Neural cell (in vitro differentiated cells): ENCODE results near the gene ABAT. TPM values are rescaled to one million over a fixed set of nuclear protein-coding genes. Genes with fewer than 3 reads are reported as not detected.
"Not testable (repeated sequence)": the region's sequence is repeated elsewhere in the genome, so short reads cannot be mapped to it uniquely, and the experiment has no call there.

ENCODE experiments used
- H2AFZ ChIP-seq: fragments of 200-600, 300-800 bp; sonication (generic), shearing (Covaris generic); 2 replicates; pipeline ENCODE4 v1.6.0; 2014; ENCODE audit warnings: low read depth, mild to moderate bottlenecking, antibody characterized with exemption, low read length, moderate library complexity
- H3F3A ChIP-seq: fragments of 200-600 bp; shearing (Covaris generic); 2 replicates; pipeline ENCODE4 v1.6.1; 2016; ENCODE audit warnings: mild to moderate bottlenecking, moderate library complexity, mixed read lengths, antibody characterized with exemption, low read length; ENCODE audit not compliant: insufficient read depth, poor library complexity, severe bottlenecking
- H3K27ac ChIP-seq: fragments of 200-600, 300-800 bp; sonication (generic), shearing (Covaris generic); 2 replicates; pipeline ENCODE4 v1.5.1; 2014; ENCODE audit warnings: mild to moderate bottlenecking, low read length, moderate library complexity
- H3K27me3 ChIP-seq: fragments of 300-800, 200-600 bp; sonication (generic), shearing (Covaris generic); 2 replicates; pipeline ENCODE4 v1.6.0; 2014; ENCODE audit warnings: mild to moderate bottlenecking, low read depth, low read length, moderate library complexity; ENCODE audit not compliant: insufficient read depth
- H3K36me3 ChIP-seq: fragments of 300-800, 200-600 bp; sonication (generic), shearing (Covaris generic); 2 replicates; pipeline ENCODE4 v1.5.1; 2014; ENCODE audit warnings: mild to moderate bottlenecking, antibody characterized with exemption, low read length, moderate library complexity; ENCODE audit not compliant: insufficient read depth
- H3K4me2 ChIP-seq: fragments of 300-800, 200-600 bp; sonication (generic), shearing (Covaris generic); 2 replicates; pipeline ENCODE4 v1.6.0; 2014; ENCODE audit warnings: mild to moderate bottlenecking, low read length
- H3K4me3 ChIP-seq: fragments of 300-800, 200-600 bp; sonication (generic), shearing (Covaris generic); 2 replicates; pipeline ENCODE4 v1.5.1; 2014; ENCODE audit warnings: mild to moderate bottlenecking, low read length, moderate library complexity
- H3K79me2 ChIP-seq: fragments of 200-600 bp; shearing (Covaris generic); replicated peaks from 2 replicates; pipeline ENCODE4 v1.6.0; 2014; ENCODE audit warnings: mild to moderate bottlenecking, low read length, moderate library complexity; ENCODE audit not compliant: insufficient read depth
- H3K9ac ChIP-seq: fragments of 300-800, 200-600 bp; sonication (generic), shearing (Covaris generic); 2 replicates; pipeline ENCODE4 v1.6.1; 2016; ENCODE audit warnings: mild to moderate bottlenecking, low read length, mixed read lengths
- H3K9me2 ChIP-seq: fragments of 200-600 bp; shearing (Covaris generic); 2 replicates; pipeline ENCODE4 v1.6.1; 2016; ENCODE audit warnings: mild to moderate bottlenecking, low read length, mixed read lengths; ENCODE audit not compliant: insufficient read depth
- H3K9me3 ChIP-seq: fragments of 200-600, 300-800 bp; sonication (generic), shearing (Covaris generic); 2 replicates; pipeline ENCODE4 v1.6.1; 2016; ENCODE audit warnings: mild to moderate bottlenecking, mixed run types, low read length, moderate library complexity, mixed read lengths
- H4K20me1 ChIP-seq: fragments of 200-600 bp; shearing (Covaris generic); 2 replicates; pipeline ENCODE4 v1.6.1; 2016; ENCODE audit warnings: mild to moderate bottlenecking, mixed run types; ENCODE audit not compliant: insufficient read depth
- EP300 ChIP-seq: fragments of 450-650 bp; conservative IDR thresholded peaks from 2 replicates; pipeline ENCODE4 v1.6.1; 2014; ENCODE audit warnings: antibody characterized with exemption, mild to moderate bottlenecking, moderate library complexity; ENCODE audit not compliant: poor library complexity, severe bottlenecking
- EZH2 ChIP-seq: fragments of 200-600, 300-800 bp; shearing (Covaris generic), sonication (generic); IDR thresholded peaks from 2 replicates; pipeline ENCODE4 v1.6.1; 2014; ENCODE audit warnings: antibody characterized with exemption, low read length, borderline replicate concordance, mild to moderate bottlenecking; ENCODE audit not compliant: insufficient read depth, poor library complexity, severe bottlenecking
- MXI1 ChIP-seq: fragments of 450-650 bp; conservative IDR thresholded peaks from 2 replicates; pipeline ENCODE4 v1.6.1; 2014; ENCODE audit warnings: antibody characterized with exemption, mild to moderate bottlenecking; ENCODE audit not compliant: poor library complexity, severe bottlenecking
- POLR2AphosphoS5 ChIP-seq: IDR thresholded peaks from 2 replicates; pipeline ENCODE4 v1.6.1; 2012
- RAD21 ChIP-seq: fragments of 450-650 bp; conservative IDR thresholded peaks from 2 replicates; pipeline ENCODE4 v1.6.1; 2014; ENCODE audit warnings: antibody characterized with exemption, mild to moderate bottlenecking, moderate library complexity
- REST ChIP-seq: IDR thresholded peaks from 2 replicates; pipeline ENCODE4 v1.6.1; 2012; ENCODE audit warnings: borderline replicate concordance
- SMC3 ChIP-seq: fragments of 450-650 bp; conservative IDR thresholded peaks from 2 replicates; pipeline ENCODE4 v1.6.1; 2014; ENCODE audit warnings: antibody characterized with exemption, mild to moderate bottlenecking, moderate library complexity; ENCODE audit not compliant: poor library complexity
- TAF1 ChIP-seq: IDR thresholded peaks from 2 replicates; pipeline ENCODE4 v1.6.1; 2012; ENCODE audit warnings: low read depth
- polyA plus RNA-seq: library from polyadenylated mRNA; depleted of rRNA; stranded (reverse); fragments of >200 nt; gene quantifications from 2 replicates; pipeline ENCODE4 v1.2.3, GENCODE V29; 2014
- TF ChIP-seq, protein P1 (sequence below): fragments of 450-650 bp; IDR thresholded peaks from 2 replicates; pipeline ENCODE4 v1.5.1; 2014; ENCODE audit warnings: antibody characterized with exemption, mild to moderate bottlenecking, moderate library complexity; ENCODE audit not compliant: poor library complexity, severe bottlenecking

Gene ABAT
- polyA plus RNA-seq, 1 donor from 2014 or later, result 125 TPM

DNA sequence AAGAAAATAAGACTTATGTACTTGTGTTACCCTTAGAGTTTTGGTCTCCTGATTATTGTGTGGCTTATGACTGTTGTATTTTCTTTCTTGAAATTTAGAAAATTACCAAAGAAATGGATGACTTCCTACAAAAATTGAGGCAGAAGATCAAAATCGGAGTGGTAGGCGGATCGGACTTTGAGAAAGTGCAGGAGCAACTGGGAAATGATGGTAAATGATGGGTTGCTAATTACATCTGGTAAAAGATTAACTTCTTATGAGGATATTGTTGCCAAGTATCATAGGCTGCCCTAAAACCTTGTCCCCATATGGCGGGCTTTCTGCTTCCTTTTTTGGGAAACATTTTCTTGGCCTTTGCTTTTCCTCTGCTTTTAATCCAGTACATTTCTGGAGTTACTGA, 127.3 kb downstream of the ABAT start:
- Histone ChIP-seq H3K79me2 (peaks cover 21% of the 10 kb centered on the region), H3K9me3 (no peaks in the 10 kb centered on the region), H2AFZ (no peak overlapping the region), H3K9me2 (no peaks in the 10 kb centered on the region), H3K36me3 (no peaks in the 10 kb centered on the region), H3K4me3 (no peak overlapping the region), H3K4me2 (no peak overlapping the region), H3K9ac (no peak overlapping the region), H3F3A (no peaks in the 10 kb centered on the region), H3K27me3 (no peaks in the 10 kb centered on the region), H3K27ac (no peak overlapping the region), H4K20me1 (no peaks in the 10 kb centered on the region)
- no peak for TF ChIP-seq SMC3
- TF ChIP-seq POLR2AphosphoS5, result no peak
- no peak for TF ChIP-seq MXI1
- TF ChIP-seq REST, result no peak
- TF ChIP-seq EZH2, result no peak
- TF ChIP-seq, protein P1, sequence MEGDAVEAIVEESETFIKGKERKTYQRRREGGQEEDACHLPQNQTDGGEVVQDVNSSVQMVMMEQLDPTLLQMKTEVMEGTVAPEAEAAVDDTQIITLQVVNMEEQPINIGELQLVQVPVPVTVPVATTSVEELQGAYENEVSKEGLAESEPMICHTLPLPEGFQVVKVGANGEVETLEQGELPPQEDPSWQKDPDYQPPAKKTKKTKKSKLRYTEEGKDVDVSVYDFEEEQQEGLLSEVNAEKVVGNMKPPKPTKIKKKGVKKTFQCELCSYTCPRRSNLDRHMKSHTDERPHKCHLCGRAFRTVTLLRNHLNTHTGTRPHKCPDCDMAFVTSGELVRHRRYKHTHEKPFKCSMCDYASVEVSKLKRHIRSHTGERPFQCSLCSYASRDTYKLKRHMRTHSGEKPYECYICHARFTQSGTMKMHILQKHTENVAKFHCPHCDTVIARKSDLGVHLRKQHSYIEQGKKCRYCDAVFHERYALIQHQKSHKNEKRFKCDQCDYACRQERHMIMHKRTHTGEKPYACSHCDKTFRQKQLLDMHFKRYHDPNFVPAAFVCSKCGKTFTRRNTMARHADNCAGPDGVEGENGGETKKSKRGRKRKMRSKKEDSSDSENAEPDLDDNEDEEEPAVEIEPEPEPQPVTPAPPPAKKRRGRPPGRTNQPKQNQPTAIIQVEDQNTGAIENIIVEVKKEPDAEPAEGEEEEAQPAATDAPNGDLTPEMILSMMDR, result no peak
- no peak for TF ChIP-seq TAF1
- TF ChIP-seq EP300, result no peak
- no peak for TF ChIP-seq RAD21

DNA sequence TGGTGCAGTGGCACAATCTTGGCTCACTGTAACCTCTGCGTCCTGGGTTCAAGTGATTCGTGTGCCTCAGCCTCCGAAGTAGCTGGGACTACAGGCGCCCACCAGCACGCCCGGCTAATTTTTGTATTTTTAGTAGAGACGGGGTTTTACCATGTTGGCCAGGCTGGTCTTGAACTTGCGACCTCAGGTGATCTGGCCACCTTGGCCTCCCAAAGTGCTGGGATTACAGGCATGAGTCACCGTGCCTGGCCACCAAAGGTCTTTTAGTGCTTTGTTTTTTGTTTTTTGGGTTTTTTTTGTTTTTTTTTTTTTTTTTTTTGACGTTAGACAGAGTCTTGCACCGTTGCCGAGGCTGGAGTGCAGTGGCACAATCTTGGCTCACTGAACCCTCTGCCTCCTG, 129.3 kb downstream of the ABAT start:
- H4K20me1 ChIP-seq, H3K36me3 ChIP-seq, H3K4me3 ChIP-seq, H3F3A ChIP-seq, H3K79me2 ChIP-seq, H3K9me3 ChIP-seq, H3K27ac ChIP-seq, H3K9ac ChIP-seq, H3K27me3 ChIP-seq, H2AFZ ChIP-seq, H3K9me2 ChIP-seq, H3K4me2 ChIP-seq: not testable (repeated sequence)

DNA sequence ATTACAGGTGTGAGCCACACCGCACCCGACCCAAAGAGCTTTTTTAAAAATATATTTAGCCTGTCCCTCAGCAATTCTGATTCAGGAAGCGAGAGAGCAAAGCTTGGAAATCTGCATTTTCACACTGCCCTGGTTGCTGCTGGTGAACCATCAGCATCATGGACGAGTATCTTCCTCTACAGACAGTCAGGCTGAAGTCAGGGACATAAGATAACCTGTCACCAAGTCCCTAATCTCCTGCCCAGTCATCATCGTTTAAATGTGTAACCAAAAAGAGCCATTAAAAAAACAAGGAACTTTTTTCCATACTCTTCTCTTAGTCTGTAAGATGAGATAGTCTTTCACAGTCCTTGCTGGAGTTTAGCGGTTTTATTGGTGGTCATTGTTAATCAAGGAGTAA, 129.9 kb downstream of the ABAT start:
- H4K20me1 ChIP-seq, result no peaks in the 10 kb centered on the region
- H3K79me2 ChIP-seq, result no peaks in the 10 kb centered on the region

More for the DNA sequence above, 129.9 kb downstream of the ABAT start:
- no peaks in the 10 kb centered on the region for H3K9me2 ChIP-seq
- no peak overlapping the region for H3K4me2 ChIP-seq
- H3K27me3 ChIP-seq, result no peaks in the 10 kb centered on the region
- no peaks in the 10 kb centered on the region for H3F3A ChIP-seq
- H3K9ac ChIP-seq, result no peak overlapping the region
- H3K27ac ChIP-seq, result no peak overlapping the region
- H3K36me3 ChIP-seq, result no peaks in the 10 kb centered on the region
- H3K9me3 ChIP-seq, result no peaks in the 10 kb centered on the region
- H2AFZ ChIP-seq, result no peak overlapping the region
- H3K4me3 ChIP-seq, result no peak overlapping the region
- TF ChIP-seq REST (no peak), EZH2 (no peak), TAF1 (no peak), RAD21 (no peak), EP300 (no peak), MXI1 (no peak), SMC3 (no peak), POLR2AphosphoS5 (no peak)
- TF ChIP-seq, protein P1, result no peak
